K562 (cell line): Measurements from ENCODE around the gene SLC25A51. TPM values are rescaled to one million over a fixed set of nuclear protein-coding genes. Genes with fewer than 3 reads are reported as not detected.

Experiments
- AFF4 ChIP-seq: sonication (generic); formaldehyde crosslinking; IDR thresholded peaks from 2 replicates; pipeline ENCODE4 v1.8.0; 2023; ENCODE audit warnings: mild to moderate bottlenecking, missing genetic modification reagents
- FOXA1 ChIP-seq: fragments of 450-650 bp; IDR thresholded peaks from 2 replicates; pipeline ENCODE4 v1.6.1; 2016; ENCODE audit warnings: mild to moderate bottlenecking, borderline replicate concordance
- HNRNPUL1 ChIP-seq: fragments of 200-400 bp; formaldehyde crosslinking; IDR thresholded peaks from 2 replicates; pipeline ENCODE4 v1.6.1; 2017; ENCODE audit warnings: low read length
- SAFB2 ChIP-seq: fragments of 200-400 bp; formaldehyde crosslinking; IDR thresholded peaks from 2 replicates; pipeline ENCODE4 v1.6.1; 2018; ENCODE audit warnings: borderline replicate concordance, low read length, low read depth, moderate library complexity; ENCODE audit not compliant: severe bottlenecking
- ZBTB33 ChIP-seq: sonication (generic); formaldehyde crosslinking; IDR thresholded peaks from 2 replicates; pipeline ENCODE4 v1.8.1; 2023; ENCODE audit warnings: mild to moderate bottlenecking, missing genetic modification reagents
- ZBTB49 ChIP-seq: sonication (generic); formaldehyde crosslinking; IDR thresholded peaks from 2 replicates; pipeline ENCODE4 v1.8.0; 2022; ENCODE audit warnings: missing genetic modification reagents, mild to moderate bottlenecking, borderline replicate concordance
- ZNF407 ChIP-seq: fragments of 450-650 bp; IDR thresholded peaks from 2 replicates; pipeline ENCODE4 v1.6.1; 2016; ENCODE audit warnings: low read depth
- ZNF589 ChIP-seq: fragments of 200-800 bp; sonication (Bioruptor generic); IDR thresholded peaks from 2 replicates; pipeline ENCODE4 v1.6.1; 2016; ENCODE audit warnings: low read depth, missing genetic modification characterization, missing compliant biosample characterization
- ZNF766 ChIP-seq: fragments of 200-800 bp; sonication (Bioruptor generic); conservative IDR thresholded peaks from 2 replicates; pipeline ENCODE4 v1.6.1; 2016; ENCODE audit warnings: missing genetic modification characterization, missing compliant biosample characterization
- polyA plus RNA-seq, 8 experiments: library from polyadenylated mRNA; depleted of rRNA in 4 of 8; stranded (reverse) in 5 of 8; unstranded in 3 of 8; fragments of >200 nt; fragmentation: Nextera tagmentation in 2 of 8; fragmentation: Illumina TruSeq in 1 of 8; extraction: Ambion mirVana in 2 of 8; extraction: Trizol in 1 of 8; gene quantifications; 2 replicates each; pipeline versions ENCODE4 v1.2.1 to v1.2.3, GENCODE V29; 2011 to 2014; ENCODE audit warnings: inconsistent platforms in 1 of 8, missing spikeins in 1 of 8
- total RNA-seq, 7 experiments: library from RNA; depleted of rRNA in 6 of 7; stranded (reverse); fragments of >200 nt in 6 of 7; fragmentation: Illumina TruSeq in 2 of 7; extraction: Trizol in 2 of 7; gene quantifications; 2 replicates each; pipeline versions ENCODE4 v1.2.1 to v1.2.3, GENCODE V29; 2011 to 2021; ENCODE audit warnings: low replicate concordance in 1 of 7

SLC25A51 gene
- total and polyA plus RNA-seq, 9 of the 15 experiments (the other 6 are each of a cell fraction or from before 2014, with no cell fraction given): 9.1 to 40.7 (median 24.5) TPM

- TF ChIP-seq ZNF589 (no peak), ZNF766 (CRISPR knock-in tag) (no peak), HNRNPUL1 (no peak), FOXA1 (no peak), ZNF407 (no peak), ZBTB49 (CRISPR knock-in tag) (no peak), AFF4 (CRISPR knock-in tag) (no peak), SAFB2 (no peak), ZBTB33 (CRISPR knock-in tag) (no peak)
Observed at GRCh38 chr9:37936965-37937364, 33.0 kb upstream of the SLC25A51 start (continued).
